Liver (tissue), 9 donors: ENCODE measurements around the gene NR6A1. TPM values are rescaled to one million over a fixed set of nuclear protein-coding genes. Genes with fewer than 3 reads are reported as not detected.

Experiments
- DNase-seq: peaks from one replicate; pipeline ENCODE4 v3.0.0-alpha.2; 2017; ENCODE audit warnings: low spot score
- H3K27ac ChIP-seq, 2 donors: one replicate each; pipeline ENCODE4 v1.7.0; 2013; ENCODE audit warnings: inconsistent platforms in 2 of 2, low read length in 2 of 2, control low read depth in 1 of 2, low read depth in 1 of 2, mild to moderate bottlenecking in 1 of 2
- H3K27me3 ChIP-seq, 4 donors: one replicate each; pipeline versions ENCODE4 v1.6.1 to v1.7.0; 2013; ENCODE audit warnings: low read length in 3 of 4, inconsistent platforms in 1 of 4, mild to moderate bottlenecking in 1 of 4, moderate library complexity in 1 of 4; ENCODE audit not compliant: control insufficient read depth in 4 of 4, insufficient read depth in 4 of 4
- H3K36me3 ChIP-seq, 4 donors: one replicate each; pipeline versions ENCODE4 v1.6.1 to v1.7.0; 2013; ENCODE audit warnings: low read length in 3 of 4, mild to moderate bottlenecking in 3 of 4, low read depth in 1 of 4, moderate library complexity in 1 of 4; ENCODE audit not compliant: control insufficient read depth in 4 of 4, insufficient read depth in 3 of 4
- H3K4me1 ChIP-seq, 4 donors: one replicate each; pipeline versions ENCODE4 v1.6.1 to v1.7.0; 2013; ENCODE audit warnings: low read length in 3 of 4, mild to moderate bottlenecking in 3 of 4, moderate library complexity in 1 of 4; ENCODE audit not compliant: control insufficient read depth in 4 of 4, insufficient read depth in 4 of 4
- H3K4me3 ChIP-seq, 3 donors: one replicate each; pipeline versions ENCODE4 v1.6.1 to v1.7.0; 2013; ENCODE audit warnings: low read length in 3 of 3, control low read depth in 1 of 3, low read depth in 1 of 3, mild to moderate bottlenecking in 1 of 3
- H3K9ac ChIP-seq, 2 donors: one replicate each; pipeline ENCODE4 v1.7.0; 2013; ENCODE audit warnings: low read length in 2 of 2, mild to moderate bottlenecking in 2 of 2, moderate library complexity in 2 of 2, control low read depth in 1 of 2, low read depth in 1 of 2
- H3K9me3 ChIP-seq, 4 donors: one replicate each; pipeline versions ENCODE4 v1.6.1 to v1.7.0; 2013; ENCODE audit warnings: low read length in 3 of 4; ENCODE audit not compliant: control insufficient read depth in 4 of 4
- EGR1 ChIP-seq, 2 donors: IDR thresholded peaks; 2 replicates each; pipeline ENCODE4 v1.6.1; 2016 to 2018; ENCODE audit warnings: antibody characterized with exemption in 2 of 2, low read depth in 2 of 2
- FOXA1 ChIP-seq: IDR thresholded peaks from 2 replicates; pipeline ENCODE4 v1.6.1; 2016; ENCODE audit warnings: antibody characterized with exemption
- FOXA2 ChIP-seq: IDR thresholded peaks from 2 replicates; pipeline ENCODE4 v1.6.1; 2016; ENCODE audit warnings: antibody characterized with exemption
- GABPA ChIP-seq, 2 donors: IDR thresholded peaks in 1 of 2; conservative IDR thresholded peaks in 1 of 2; 2 replicates each; pipeline ENCODE4 v1.6.1; 2016; ENCODE audit warnings: antibody characterized with exemption in 2 of 2, mild to moderate bottlenecking in 1 of 2, moderate library complexity in 1 of 2
- HNF4A ChIP-seq, 2 donors: conservative IDR thresholded peaks; 2 replicates each; pipeline ENCODE4 v1.6.1; 2016; ENCODE audit warnings: antibody characterized with exemption in 2 of 2, mild to moderate bottlenecking in 2 of 2
- HNF4G ChIP-seq: IDR thresholded peaks from 2 replicates; pipeline ENCODE4 v1.6.1; 2016; ENCODE audit warnings: antibody characterized with exemption
- JUND ChIP-seq, 2 donors: IDR thresholded peaks; 2 replicates each; pipeline ENCODE4 v1.6.1; 2016; ENCODE audit warnings: antibody characterized with exemption in 2 of 2
- NR2F2 ChIP-seq: IDR thresholded peaks from 2 replicates; pipeline ENCODE4 v1.6.1; 2016; ENCODE audit warnings: antibody characterized with exemption
- RAD21 ChIP-seq, 2 donors: IDR thresholded peaks; 2 replicates each; pipeline ENCODE4 v1.6.1; 2016; ENCODE audit warnings: antibody characterized with exemption in 2 of 2, mild to moderate bottlenecking in 2 of 2
- REST ChIP-seq: IDR thresholded peaks from 2 replicates; pipeline ENCODE4 v1.6.1; 2016; ENCODE audit warnings: antibody characterized with exemption, mild to moderate bottlenecking
- RXRA ChIP-seq, 2 donors: IDR thresholded peaks; 2 replicates each; pipeline ENCODE4 v1.6.1; 2017 to 2018; ENCODE audit warnings: antibody characterized with exemption in 2 of 2, mild to moderate bottlenecking in 1 of 2
- SP1 ChIP-seq: IDR thresholded peaks from 2 replicates; pipeline ENCODE4 v1.6.1; 2018; ENCODE audit warnings: antibody characterized with exemption, mild to moderate bottlenecking
- TAF1 ChIP-seq: conservative IDR thresholded peaks from 2 replicates; pipeline ENCODE4 v1.6.1; 2016; ENCODE audit warnings: antibody characterized with exemption, mild to moderate bottlenecking
- YY1 ChIP-seq: IDR thresholded peaks from 2 replicates; pipeline ENCODE4 v1.6.1; 2016; ENCODE audit warnings: antibody characterized with exemption, mild to moderate bottlenecking
- WGBS: extraction: QIAGEN DNeasy Blood & Tissue Kit; methylation state at CpG from one replicate; pipeline ENCODE4 v1.1.7; 2013; 5-methylcytosine and 5-hydroxymethylcytosine counted together
- polyA plus RNA-seq, 2 donors: library from polyadenylated mRNA; stranded (reverse) in 1 of 2; unstranded in 1 of 2; fragments of 200-250 nt in 1 of 2; fragments of >200 nt in 1 of 2; fragmentation: Nextera tagmentation in 1 of 2; extraction: Ambion mirVana in 1 of 2; gene quantifications; one replicate each; pipeline versions ENCODE4 v1.2.1 to v1.2.3, GENCODE V29; 2013 to 2015
- total RNA-seq, 2 donors: library from RNA; depleted of rRNA; stranded (reverse); fragments of >200 nt; gene quantifications; one replicate each; pipeline ENCODE4 v1.2.3, GENCODE V29; 2014
- TF ChIP-seq, protein P1 (sequence below): IDR thresholded peaks from 2 replicates; pipeline ENCODE4 v1.6.1; 2016; ENCODE audit warnings: antibody characterized with exemption
- TF ChIP-seq, protein P2 (sequence below): IDR thresholded peaks from 2 replicates; pipeline ENCODE4 v1.6.1; 2016; ENCODE audit warnings: antibody characterized with exemption
- TF ChIP-seq, protein P3 (sequence below): fragments of 150-350 bp; IDR thresholded peaks from 2 replicates; pipeline ENCODE4 v1.5.1; 2017; ENCODE audit warnings: improper control_type of control experiment, low read depth, low read length; ENCODE audit not compliant: missing input control
- TF ChIP-seq, protein P4 (sequence below): IDR thresholded peaks from 2 replicates; pipeline ENCODE4 v1.6.1; 2016; ENCODE audit warnings: antibody characterized with exemption
- donor health status: healthy.
- donor health status: healthy.
- donor health status: healthy.
- donor health status: healthy.
- donor health status: healthy.

NR6A1 gene
- total and polyA plus RNA-seq, 4 donors = 0.72 to 6.1 (median 2.1) TPM

- TF ChIP-seq REST (no peak), TAF1 (no peak), HNF4G (no peak), RXRA (IDR thresholded peaks at IDR 0.05) (no peak), SP1 (no peak), YY1 (no peak), EGR1 (IDR thresholded peaks at IDR 0.05; ENCODE audit: low read depth in 2 of 2) (no peak), GABPA (IDR thresholded peaks at IDR 0.05 in 1 of 2, conservative IDR thresholded peaks at IDR 0.05 in 1 of 2) (no peak)
- TF ChIP-seq, protein P1, sequence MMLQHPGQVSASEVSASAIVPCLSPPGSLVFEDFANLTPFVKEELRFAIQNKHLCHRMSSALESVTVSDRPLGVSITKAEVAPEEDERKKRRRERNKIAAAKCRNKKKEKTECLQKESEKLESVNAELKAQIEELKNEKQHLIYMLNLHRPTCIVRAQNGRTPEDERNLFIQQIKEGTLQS = no peak
- TF ChIP-seq, protein P2, sequence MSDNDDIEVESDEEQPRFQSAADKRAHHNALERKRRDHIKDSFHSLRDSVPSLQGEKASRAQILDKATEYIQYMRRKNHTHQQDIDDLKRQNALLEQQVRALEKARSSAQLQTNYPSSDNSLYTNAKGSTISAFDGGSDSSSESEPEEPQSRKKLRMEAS = no peak
Observed at GRCh38 chr9:124537926-124538325, 233.2 kb downstream of the NR6A1 start (continued).

- 94% methylated on average over 10 of the region's 10 CpGs for WGBS
- Histone ChIP-seq H3K9ac (no peak overlapping the region), H3K36me3 (peaks cover 3 to 22% (median 5%) of the 10 kb centered on the region in 4 donors), H3K4me1 (no peaks in the 10 kb centered on the region), H3K9me3 (no peaks in the 10 kb centered on the region), H3K27ac (no peak overlapping the region), H3K27me3 (no peaks in the 10 kb centered on the region), H3K4me3 (no peak overlapping the region)
- TF ChIP-seq, protein P2 = no peak
- TF ChIP-seq RAD21 (IDR thresholded peaks at IDR 0.05) (no peak), HNF4G (no peak), HNF4A (conservative IDR thresholded peaks at IDR 0.05) (no peak), REST (no peak), JUND (IDR thresholded peaks at IDR 0.05) (no peak), EGR1 (IDR thresholded peaks at IDR 0.05; ENCODE audit: low read depth in 2 of 2) (no peak), NR2F2 (no peak), YY1 (no peak), RXRA (IDR thresholded peaks at IDR 0.05) (no peak), SP1 (no peak), TAF1 (no peak), FOXA2 (no peak), GABPA (IDR thresholded peaks at IDR 0.05 in 1 of 2, conservative IDR thresholded peaks at IDR 0.05 in 1 of 2) (no peak), FOXA1 (no peak)
- TF ChIP-seq, protein P1 = no peak
- TF ChIP-seq, protein P3, sequence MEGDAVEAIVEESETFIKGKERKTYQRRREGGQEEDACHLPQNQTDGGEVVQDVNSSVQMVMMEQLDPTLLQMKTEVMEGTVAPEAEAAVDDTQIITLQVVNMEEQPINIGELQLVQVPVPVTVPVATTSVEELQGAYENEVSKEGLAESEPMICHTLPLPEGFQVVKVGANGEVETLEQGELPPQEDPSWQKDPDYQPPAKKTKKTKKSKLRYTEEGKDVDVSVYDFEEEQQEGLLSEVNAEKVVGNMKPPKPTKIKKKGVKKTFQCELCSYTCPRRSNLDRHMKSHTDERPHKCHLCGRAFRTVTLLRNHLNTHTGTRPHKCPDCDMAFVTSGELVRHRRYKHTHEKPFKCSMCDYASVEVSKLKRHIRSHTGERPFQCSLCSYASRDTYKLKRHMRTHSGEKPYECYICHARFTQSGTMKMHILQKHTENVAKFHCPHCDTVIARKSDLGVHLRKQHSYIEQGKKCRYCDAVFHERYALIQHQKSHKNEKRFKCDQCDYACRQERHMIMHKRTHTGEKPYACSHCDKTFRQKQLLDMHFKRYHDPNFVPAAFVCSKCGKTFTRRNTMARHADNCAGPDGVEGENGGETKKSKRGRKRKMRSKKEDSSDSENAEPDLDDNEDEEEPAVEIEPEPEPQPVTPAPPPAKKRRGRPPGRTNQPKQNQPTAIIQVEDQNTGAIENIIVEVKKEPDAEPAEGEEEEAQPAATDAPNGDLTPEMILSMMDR = no peak
- TF ChIP-seq, protein P4, sequence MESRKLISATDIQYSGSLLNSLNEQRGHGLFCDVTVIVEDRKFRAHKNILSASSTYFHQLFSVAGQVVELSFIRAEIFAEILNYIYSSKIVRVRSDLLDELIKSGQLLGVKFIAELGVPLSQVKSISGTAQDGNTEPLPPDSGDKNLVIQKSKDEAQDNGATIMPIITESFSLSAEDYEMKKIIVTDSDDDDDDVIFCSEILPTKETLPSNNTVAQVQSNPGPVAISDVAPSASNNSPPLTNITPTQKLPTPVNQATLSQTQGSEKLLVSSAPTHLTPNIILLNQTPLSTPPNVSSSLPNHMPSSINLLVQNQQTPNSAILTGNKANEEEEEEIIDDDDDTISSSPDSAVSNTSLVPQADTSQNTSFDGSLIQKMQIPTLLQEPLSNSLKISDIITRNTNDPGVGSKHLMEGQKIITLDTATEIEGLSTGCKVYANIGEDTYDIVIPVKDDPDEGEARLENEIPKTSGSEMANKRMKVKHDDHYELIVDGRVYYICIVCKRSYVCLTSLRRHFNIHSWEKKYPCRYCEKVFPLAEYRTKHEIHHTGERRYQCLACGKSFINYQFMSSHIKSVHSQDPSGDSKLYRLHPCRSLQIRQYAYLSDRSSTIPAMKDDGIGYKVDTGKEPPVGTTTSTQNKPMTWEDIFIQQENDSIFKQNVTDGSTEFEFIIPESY = no peak
- DNase-seq = no peak
Observed at GRCh38 chr9:124535846-124536245, 235.3 kb downstream of the NR6A1 start.
